ENCODE results near the gene PPP1CA.
A peak's percentile ranks its signal among the peaks of the same experiment; 100 is the strongest.

PPP1CA gene

DNA sequence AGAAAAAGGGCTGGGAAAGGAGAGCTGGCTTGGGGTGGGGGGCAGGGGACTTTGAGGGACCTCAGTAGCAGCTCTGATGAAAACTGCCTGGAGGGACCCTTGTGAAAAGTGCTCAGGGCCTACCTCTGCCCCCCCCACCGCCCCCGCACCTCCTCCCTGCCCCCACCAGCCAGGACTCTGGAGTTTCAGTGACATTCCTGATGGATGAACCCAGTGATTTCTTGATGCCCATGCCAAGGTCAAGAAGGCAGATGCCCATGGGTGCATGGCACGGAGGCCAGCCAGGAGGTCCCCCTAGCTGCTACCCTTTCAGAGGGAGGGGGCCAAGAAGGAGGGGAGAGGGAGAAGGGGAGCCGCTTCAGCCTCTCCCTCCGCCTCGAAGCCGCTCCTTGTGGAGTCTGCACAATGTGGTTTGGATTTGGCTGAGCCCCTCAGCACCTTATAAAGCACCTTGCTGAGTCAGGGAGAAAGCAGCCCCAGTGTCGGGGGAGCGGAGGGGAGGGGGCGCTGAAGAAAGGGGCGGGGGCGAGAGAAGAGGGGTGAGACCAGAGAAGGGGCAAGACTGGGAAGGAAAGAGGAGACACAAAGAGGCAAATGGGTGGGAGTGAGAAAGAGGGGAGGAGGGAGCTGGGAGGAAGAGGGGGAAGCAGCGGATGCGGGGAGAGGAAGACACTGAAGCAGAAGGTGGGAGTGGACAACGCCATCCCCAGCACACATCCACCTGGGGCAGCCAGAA lies 26.2 kb downstream of the PPP1CA start:
- TF ChIP-seq GABPA (IDR thresholded peaks at IDR 0.05; ENCODE audit: low read depth) (no peak), POLR2AphosphoS5 (IDR thresholded peaks at IDR 0.05; ENCODE audit: low read depth) (no peak), SPI1 (IDR thresholded peaks at IDR 0.05; ENCODE audit: borderline replicate concordance, low read depth) (no peak)
- TF ChIP-seq, protein P1, sequence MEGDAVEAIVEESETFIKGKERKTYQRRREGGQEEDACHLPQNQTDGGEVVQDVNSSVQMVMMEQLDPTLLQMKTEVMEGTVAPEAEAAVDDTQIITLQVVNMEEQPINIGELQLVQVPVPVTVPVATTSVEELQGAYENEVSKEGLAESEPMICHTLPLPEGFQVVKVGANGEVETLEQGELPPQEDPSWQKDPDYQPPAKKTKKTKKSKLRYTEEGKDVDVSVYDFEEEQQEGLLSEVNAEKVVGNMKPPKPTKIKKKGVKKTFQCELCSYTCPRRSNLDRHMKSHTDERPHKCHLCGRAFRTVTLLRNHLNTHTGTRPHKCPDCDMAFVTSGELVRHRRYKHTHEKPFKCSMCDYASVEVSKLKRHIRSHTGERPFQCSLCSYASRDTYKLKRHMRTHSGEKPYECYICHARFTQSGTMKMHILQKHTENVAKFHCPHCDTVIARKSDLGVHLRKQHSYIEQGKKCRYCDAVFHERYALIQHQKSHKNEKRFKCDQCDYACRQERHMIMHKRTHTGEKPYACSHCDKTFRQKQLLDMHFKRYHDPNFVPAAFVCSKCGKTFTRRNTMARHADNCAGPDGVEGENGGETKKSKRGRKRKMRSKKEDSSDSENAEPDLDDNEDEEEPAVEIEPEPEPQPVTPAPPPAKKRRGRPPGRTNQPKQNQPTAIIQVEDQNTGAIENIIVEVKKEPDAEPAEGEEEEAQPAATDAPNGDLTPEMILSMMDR (IDR thresholded peaks at IDR 0.05; ENCODE audit: insufficient read depth, low read length), result no peak
- TF ChIP-seq, protein P2, sequence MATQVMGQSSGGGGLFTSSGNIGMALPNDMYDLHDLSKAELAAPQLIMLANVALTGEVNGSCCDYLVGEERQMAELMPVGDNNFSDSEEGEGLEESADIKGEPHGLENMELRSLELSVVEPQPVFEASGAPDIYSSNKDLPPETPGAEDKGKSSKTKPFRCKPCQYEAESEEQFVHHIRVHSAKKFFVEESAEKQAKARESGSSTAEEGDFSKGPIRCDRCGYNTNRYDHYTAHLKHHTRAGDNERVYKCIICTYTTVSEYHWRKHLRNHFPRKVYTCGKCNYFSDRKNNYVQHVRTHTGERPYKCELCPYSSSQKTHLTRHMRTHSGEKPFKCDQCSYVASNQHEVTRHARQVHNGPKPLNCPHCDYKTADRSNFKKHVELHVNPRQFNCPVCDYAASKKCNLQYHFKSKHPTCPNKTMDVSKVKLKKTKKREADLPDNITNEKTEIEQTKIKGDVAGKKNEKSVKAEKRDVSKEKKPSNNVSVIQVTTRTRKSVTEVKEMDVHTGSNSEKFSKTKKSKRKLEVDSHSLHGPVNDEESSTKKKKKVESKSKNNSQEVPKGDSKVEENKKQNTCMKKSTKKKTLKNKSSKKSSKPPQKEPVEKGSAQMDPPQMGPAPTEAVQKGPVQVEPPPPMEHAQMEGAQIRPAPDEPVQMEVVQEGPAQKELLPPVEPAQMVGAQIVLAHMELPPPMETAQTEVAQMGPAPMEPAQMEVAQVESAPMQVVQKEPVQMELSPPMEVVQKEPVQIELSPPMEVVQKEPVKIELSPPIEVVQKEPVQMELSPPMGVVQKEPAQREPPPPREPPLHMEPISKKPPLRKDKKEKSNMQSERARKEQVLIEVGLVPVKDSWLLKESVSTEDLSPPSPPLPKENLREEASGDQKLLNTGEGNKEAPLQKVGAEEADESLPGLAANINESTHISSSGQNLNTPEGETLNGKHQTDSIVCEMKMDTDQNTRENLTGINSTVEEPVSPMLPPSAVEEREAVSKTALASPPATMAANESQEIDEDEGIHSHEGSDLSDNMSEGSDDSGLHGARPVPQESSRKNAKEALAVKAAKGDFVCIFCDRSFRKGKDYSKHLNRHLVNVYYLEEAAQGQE (IDR thresholded peaks at IDR 0.05; ENCODE audit: insufficient replicate concordance, low read depth), result no peak
- no peak overlapping the region for H3K4me3 ChIP-seq (replicated peaks; ENCODE audit: insufficient read depth, low read length)
- no peak for DNase-seq (ENCODE audit: low read depth in 1 of 2, low spot score in 1 of 2)
- no peaks in the 10 kb centered on the region for H3K27me3 ChIP-seq (ENCODE audit: insufficient read depth, poor library complexity, severe bottlenecking)
- H3K27ac ChIP-seq (replicated peaks), result no peak overlapping the region

GRCh38 chr11:67374571-67375281 lies 26.9 kb downstream of the PPP1CA start:
- Histone ChIP-seq H3K27ac (replicated peaks) (peak overlapping the region; percentile 86), H3K4me3 (replicated peaks; ENCODE audit: insufficient read depth, low read length) (no peak overlapping the region), H3K27me3 (ENCODE audit: insufficient read depth, poor library complexity, severe bottlenecking) (no peaks in the 10 kb centered on the region)
- TF ChIP-seq, protein P1 (IDR thresholded peaks at IDR 0.05; ENCODE audit: insufficient read depth, low read length), result no peak
- TF ChIP-seq POLR2AphosphoS5 (IDR thresholded peaks at IDR 0.05; ENCODE audit: low read depth) (no peak), GABPA (IDR thresholded peaks at IDR 0.05; ENCODE audit: low read depth) (no peak), SPI1 (IDR thresholded peaks at IDR 0.05; ENCODE audit: borderline replicate concordance, low read depth) (no peak)
- TF ChIP-seq, protein P2 (IDR thresholded peaks at IDR 0.05; ENCODE audit: insufficient replicate concordance, low read depth), result no peak
- no peak for DNase-seq (ENCODE audit: low read depth in 1 of 2, low spot score in 1 of 2)

DNA sequence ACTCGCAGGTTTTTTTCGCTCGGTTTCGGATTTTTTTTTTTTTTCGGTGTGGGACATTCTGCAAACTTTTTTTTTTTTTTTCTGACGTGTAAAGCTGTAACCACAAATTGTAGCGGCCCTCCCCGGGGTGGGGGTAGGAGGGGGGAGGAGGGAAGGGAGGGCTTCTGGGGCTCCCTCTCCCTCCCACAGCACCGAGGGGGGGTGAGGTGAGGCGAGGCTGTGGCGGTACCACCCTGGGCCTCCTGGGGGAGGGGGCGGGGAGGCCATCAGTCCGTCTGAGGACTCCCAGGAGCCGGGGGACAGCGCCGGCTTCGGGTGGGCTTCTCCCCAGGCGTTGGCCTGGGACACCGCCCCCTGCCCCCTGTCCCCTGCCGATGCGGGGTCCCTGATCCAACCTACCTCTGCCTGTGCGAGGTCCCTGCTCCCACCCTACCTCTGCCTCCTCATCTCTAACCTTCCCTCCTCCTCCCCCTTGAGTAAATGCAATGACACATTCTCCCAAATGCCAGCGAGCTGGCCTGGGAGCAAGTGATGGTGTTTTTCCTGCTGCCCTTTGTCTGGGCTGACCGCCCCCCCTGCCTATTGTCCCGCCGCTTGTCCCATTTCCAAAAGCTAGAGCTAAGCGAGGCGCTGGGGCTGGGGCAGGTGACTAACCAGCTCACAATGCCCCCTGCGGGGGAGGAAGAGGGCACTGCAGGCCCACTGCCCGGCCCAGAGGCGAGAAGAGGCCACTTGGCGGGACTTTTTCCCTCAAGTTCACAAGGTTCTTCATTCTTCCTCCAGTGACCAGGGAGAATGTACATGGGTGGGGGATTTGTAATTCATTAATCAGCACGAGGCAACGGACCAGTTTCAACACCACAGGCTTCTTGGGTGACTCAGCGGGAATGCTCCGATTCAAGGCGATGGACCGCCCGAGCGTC lies 27.7 kb downstream of the PPP1CA start:
- TF ChIP-seq SPI1 (IDR thresholded peaks at IDR 0.05; ENCODE audit: borderline replicate concordance, low read depth) (no peak), POLR2AphosphoS5 (IDR thresholded peaks at IDR 0.05; ENCODE audit: low read depth) (no peak)
- TF ChIP-seq, protein P1 (IDR thresholded peaks at IDR 0.05; ENCODE audit: insufficient read depth, low read length), result peak; percentile 1
- H3K27me3 ChIP-seq (ENCODE audit: insufficient read depth, poor library complexity, severe bottlenecking), result no peaks in the 10 kb centered on the region
- peak; percentile 87 to 90 for DNase-seq (ENCODE audit: low read depth in 1 of 2, low spot score in 1 of 2)
- peak overlapping the region; percentile 86 for H3K27ac ChIP-seq (replicated peaks)
- peak overlapping the region; percentile 47 for H3K4me3 ChIP-seq (replicated peaks; ENCODE audit: insufficient read depth, low read length)
